ENCODE results near the gene RHOBTB1.

Gene RHOBTB1

GRCh38 chr10:60856405-60856804, 87.6 kb downstream of the RHOBTB1 start:
- H3K4me3 ChIP-seq: no peak overlapping the region
- TF ChIP-seq, protein P1, sequence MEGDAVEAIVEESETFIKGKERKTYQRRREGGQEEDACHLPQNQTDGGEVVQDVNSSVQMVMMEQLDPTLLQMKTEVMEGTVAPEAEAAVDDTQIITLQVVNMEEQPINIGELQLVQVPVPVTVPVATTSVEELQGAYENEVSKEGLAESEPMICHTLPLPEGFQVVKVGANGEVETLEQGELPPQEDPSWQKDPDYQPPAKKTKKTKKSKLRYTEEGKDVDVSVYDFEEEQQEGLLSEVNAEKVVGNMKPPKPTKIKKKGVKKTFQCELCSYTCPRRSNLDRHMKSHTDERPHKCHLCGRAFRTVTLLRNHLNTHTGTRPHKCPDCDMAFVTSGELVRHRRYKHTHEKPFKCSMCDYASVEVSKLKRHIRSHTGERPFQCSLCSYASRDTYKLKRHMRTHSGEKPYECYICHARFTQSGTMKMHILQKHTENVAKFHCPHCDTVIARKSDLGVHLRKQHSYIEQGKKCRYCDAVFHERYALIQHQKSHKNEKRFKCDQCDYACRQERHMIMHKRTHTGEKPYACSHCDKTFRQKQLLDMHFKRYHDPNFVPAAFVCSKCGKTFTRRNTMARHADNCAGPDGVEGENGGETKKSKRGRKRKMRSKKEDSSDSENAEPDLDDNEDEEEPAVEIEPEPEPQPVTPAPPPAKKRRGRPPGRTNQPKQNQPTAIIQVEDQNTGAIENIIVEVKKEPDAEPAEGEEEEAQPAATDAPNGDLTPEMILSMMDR (IDR thresholded peaks at IDR 0.05): no peak
- no peak overlapping the region for H3K27ac ChIP-seq
- DNase-seq (ENCODE audit: low spot score): no peak

DNA sequence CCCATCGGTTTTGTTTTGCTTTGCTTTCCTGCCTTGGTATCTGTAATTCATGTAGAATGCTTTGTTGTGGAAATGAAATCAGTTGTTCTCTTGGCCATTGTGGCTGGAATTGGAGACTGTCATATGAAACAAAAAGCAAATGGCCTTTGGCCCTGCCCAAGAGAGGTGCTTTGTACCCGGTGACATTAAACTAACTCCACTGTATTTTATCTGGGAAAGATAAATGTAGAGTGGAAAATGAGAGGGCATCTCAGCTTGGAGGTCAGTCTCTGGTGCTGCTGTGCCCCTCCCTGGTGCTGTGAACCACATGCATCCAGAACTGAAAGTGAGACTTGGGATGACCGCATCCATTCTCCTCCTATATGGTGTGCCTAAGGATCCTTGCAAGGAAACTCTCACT, 90.3 kb downstream of the RHOBTB1 start:
- H3K27ac ChIP-seq: no peak overlapping the region
- DNase-seq (ENCODE audit: low spot score): no peak
- TF ChIP-seq, protein P1 (IDR thresholded peaks at IDR 0.05): no peak

GRCh38 chr10:60853107-60853506, 90.9 kb downstream of the RHOBTB1 start:
- no peak overlapping the region for H3K4me3 ChIP-seq
- TF ChIP-seq, protein P1 (IDR thresholded peaks at IDR 0.05): no peak
- no peak for DNase-seq (ENCODE audit: low spot score)
- no peak overlapping the region for H3K27ac ChIP-seq

More for the DNA sequence above, 90.3 kb downstream of the RHOBTB1 start:
- no peak overlapping the region for H3K4me3 ChIP-seq

DNA sequence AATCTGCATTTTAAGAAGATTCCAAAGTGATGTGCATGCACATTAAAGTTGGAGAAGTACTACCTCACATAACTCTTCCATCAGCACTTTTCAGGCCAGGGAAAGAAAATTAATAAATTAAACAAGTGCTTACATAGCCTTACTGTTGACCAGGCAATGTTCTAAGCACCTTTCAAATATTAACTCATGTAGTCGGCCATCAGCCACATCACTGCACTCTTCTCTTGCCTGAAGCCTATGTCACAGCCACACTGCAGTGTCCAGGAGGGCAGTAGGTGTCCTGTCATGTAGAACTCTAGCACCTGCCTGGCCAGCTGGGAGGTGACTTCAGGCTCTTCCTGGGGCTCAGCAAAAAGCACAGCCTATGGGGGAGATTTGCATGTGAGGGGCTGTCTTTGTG, 94.2 kb downstream of the RHOBTB1 start:
- TF ChIP-seq, protein P1 (IDR thresholded peaks at IDR 0.05): no peak
- no peak overlapping the region for H3K27ac ChIP-seq
- DNase-seq (ENCODE audit: low spot score): no peak
- no peak overlapping the region for H3K4me3 ChIP-seq

DNA sequence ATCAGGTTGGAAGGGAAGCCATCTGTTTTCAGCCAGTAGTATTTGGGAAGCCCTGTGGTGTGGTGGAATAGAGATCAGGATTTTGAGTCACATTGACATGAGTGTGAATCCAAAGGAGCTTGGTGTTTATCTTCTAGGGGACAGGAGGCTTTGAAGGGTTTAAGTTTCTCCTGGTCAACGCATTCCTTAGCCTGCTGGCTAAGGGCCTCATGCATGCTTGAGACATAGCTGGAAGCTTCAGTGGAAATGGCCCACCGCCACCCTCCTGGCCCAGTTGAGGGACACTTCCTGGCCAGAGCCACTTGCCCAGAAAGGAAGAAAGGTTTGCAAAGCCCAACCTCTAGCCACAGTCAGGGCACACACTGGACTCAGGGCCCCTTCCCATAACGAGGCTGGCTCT, 94.8 kb downstream of the RHOBTB1 start:
- no peak for DNase-seq (ENCODE audit: low spot score)
- no peak overlapping the region for H3K4me3 ChIP-seq
- TF ChIP-seq, protein P1 (IDR thresholded peaks at IDR 0.05): no peak
- peak overlapping the region in 1 of 2 donors; percentile 32 for H3K27ac ChIP-seq

GRCh38 chr10:60848680-60849079, 95.3 kb downstream of the RHOBTB1 start:
- TF ChIP-seq, protein P1 (IDR thresholded peaks at IDR 0.05): no peak
- DNase-seq (ENCODE audit: low spot score): no peak
- Histone ChIP-seq H3K4me3 (no peak overlapping the region), H3K27ac (peak overlapping the region; percentile 17 to 32)

DNA sequence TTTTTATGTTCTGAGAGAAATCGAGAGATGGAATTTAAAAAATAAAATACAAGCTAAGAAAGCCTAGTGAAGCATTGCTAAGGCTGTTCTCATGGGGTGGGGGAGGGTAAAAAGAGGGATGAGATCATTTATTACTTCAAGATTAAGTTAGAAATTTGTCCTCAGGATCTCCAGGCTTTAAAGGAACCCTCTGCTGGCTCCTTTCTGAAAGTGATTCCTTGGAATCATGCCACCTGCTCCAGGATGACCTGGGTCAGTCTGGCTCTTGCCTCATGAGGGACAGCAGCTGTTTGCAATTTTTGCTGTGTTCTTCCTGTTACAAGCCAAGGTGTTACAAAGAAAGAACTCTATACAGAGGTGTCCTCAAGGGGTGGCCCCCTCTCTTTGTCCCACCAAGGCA, 95.9 kb downstream of the RHOBTB1 start:
- DNase-seq (ENCODE audit: low spot score): no peak
- peak overlapping the region; percentile 17 to 32 for H3K27ac ChIP-seq
- TF ChIP-seq, protein P1 (IDR thresholded peaks at IDR 0.05): no peak

More for the DNA sequence above, 95.9 kb downstream of the RHOBTB1 start:
- no peak overlapping the region for H3K4me3 ChIP-seq
